Hematopoietic multipotent progenitor cell treated with erythropoietin and hydrocortisone succinate and interleukin-3 and kit ligand, for 15 days (in vitro differentiated cells): ENCODE data around the gene LAS1L.
"Not testable (repeated sequence)": the region's sequence is repeated elsewhere in the genome, so short reads cannot be mapped to it uniquely, and the experiment has no call there.

Experiments
- DNase-seq: peaks from one replicate; pipeline ENCODE4 v3.0.0-alpha.2; 2015; ENCODE audit warnings: low spot score

LAS1L gene

DNA sequence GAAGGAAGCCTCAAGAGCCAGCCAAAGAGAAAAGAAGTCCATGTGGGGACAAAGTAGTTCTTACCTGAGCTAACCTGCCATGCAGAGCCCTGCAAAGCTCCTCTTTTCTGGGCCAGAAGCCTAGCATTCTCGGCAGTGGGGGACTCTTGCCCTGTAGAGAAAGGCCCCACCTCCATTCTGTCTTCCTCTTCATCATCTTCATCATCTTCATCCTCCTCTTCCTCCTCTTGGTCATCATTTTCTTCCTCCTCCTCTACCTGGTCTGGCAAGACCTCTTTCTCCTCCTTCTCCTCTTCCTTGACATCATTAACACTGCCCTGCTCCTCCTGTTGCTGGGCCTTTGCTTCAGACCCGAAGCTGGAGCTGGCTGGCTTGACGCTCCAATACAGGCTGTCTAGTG is 16.7 kb downstream of the LAS1L start:
- no peak for DNase-seq

DNA sequence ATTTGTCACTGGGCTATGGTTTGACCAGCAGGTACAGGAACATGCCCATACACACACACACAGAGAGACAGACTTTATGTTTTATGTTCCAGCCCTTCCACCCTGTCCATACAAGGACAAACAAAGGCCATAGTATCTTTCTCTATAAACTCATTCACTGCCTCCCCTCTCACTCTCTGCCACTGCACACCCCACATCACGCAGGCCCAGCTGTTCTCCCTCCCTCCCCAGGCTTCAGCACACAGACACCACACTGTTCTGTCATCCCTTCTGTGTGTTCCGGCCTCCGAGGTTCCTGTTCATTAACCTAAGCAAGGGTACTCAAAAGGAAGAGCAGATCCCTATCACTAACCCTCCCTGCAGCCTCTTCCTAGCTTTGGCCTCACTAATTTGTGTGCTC is 17.8 kb downstream of the LAS1L start:
- no peak for DNase-seq

DNA sequence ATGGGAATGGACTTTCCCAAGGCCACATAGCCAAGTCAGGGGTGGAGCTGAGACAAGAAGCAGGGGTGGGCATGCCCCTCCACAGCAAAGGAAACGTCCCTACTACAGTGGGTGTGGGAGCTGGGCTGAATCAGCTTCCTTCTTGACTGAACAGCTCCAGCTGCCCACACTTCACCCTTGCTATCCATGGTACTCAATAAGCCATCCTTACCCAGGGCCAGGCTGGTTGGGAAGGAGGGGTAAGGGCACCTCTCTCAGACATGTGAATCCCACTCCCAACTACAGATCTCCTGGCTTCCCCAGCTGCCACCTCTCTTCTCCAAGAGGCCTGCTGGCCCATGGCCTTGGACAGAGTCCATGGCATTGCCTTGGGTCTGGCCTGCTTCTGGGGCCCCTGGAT is 21.0 kb downstream of the LAS1L start:
- DNase-seq = no peak

DNA sequence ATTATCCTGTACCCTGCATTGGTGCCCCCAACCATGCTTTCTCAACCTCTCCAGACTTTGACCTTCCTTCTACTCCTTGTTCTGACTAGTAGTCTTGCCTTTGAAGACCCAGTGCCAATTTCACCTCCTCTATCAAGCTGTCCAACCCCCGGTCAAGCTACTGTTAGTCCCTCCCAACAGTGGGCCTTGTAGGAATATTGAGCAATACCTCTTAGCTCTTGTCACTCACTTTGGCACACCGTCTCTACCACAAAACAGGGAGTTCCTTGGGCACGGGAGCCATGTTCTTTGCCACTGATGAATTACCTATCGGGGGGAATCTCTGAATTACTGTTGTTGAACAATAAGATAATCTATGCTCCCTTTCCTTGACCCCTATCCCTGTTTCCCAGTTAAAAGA is 25.2 kb downstream of the LAS1L start:
- no peak for DNase-seq

DNA sequence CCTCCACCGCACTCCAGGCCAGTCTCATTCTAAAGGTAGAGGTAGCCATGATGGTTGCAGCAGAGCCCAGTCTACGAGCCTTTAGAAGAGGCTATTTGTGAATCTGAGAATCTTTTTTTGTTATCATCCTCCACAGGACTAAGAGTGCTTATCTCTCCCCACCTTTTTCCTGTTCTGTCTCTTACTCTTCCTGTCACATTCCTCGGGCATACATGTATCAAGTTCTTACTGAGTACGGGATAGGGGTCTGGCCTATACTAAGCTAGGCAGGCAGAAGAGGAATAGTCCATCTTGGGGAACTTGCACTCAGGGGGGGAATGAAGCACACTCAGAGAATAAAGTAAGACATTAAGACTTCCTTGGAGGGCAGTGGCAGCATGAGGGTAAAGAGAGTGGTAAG is 25.7 kb downstream of the LAS1L start:
- no peak for DNase-seq

DNA sequence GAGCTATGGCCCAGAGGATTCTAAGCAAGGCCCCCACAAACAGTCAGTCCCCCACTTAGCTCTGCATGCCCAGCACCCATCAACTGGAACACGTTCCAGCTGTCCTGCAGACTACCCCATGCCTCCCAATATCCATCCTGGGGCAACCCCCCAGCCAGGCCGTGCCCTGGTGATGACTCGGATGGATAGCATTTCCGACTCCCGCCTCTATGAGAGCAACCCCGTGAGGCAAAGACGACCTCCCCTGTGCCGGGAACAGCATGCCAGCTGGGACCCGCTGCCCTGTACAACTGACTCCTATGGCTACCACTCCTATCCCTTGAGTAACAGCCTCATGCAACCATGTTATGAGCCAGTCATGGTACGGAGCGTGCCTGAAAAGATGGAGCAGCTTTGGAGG is 32.0 kb downstream of the LAS1L start:
- DNase-seq = no peak

DNA sequence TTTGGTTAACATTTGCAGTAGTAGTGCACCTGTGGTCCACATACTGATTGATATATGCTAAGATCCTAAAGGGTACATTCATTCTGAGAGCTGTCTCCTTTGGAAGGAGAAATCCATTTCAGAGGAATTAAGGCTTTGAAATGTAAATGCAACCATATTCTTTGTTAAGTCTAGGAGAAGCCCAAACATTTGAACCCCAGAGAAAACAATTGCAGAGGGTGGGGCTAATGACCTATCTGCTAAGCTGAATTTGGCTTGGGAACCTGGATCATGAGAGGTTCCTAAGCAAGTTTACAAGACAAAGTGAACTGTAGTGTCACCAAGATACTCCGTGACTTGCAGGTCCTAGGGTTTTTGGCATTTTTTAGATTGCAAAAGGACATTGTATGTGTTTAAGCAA is 41.2 kb downstream of the LAS1L start:
- no peak for DNase-seq

DNA sequence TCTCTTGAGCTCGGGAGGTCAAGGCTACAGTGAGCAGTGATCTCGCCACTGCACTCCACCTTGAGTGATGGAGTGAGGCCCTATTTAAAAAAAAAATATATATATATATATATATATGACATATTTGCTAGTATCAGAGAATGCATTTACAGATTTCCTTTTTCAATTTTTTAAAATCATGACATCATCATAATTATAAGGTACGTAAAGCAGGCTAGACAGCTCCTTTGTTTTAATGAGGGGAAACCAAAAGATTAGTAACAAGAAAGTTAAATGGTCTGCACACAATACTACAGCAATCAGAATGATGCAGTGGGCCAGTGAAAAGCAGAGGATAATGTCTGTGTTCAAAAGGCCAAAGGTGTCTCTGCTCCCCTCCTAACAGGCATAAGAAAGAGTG is 43.0 kb downstream of the LAS1L start:
- no peak for DNase-seq

DNA sequence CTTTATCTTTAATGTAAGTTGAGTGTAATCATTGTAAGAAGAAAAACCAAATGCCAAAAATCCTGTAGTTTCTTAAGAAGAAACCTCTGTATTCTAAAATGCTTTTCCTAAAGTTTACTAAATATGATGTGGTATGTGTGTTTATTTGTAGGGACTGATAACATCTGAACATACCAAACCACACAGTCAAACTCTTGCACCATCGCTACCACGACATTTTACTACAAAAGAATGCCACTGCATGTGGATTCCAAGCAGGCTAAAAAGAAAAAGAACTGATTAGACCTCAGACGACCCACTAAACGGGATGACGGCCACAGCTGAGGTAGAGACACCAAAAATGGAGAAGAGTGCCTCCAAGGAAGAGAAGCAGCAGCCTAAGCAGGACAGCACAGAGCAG is 46.1 kb downstream of the LAS1L start:
- DNase-seq = no peak

DNA sequence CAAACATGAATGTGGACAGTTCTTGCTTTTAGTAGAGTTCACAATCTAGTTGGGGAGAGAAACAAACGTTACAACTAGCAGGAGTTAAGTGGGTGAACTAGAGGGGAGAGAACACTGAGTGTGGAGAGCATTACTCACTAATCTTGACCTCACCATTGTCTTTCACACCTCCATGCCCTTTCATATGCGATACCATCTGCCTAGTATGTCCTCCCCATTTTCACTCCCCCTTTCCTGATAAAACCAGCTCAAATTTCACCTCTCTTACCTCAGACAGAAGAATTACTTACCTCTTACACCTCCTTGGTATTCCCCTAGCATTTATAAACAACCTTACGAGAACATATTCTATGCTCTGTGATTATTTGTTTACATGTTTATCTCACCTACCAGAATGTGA is 53.6 kb downstream of the LAS1L start:
- no peak for DNase-seq

DNA sequence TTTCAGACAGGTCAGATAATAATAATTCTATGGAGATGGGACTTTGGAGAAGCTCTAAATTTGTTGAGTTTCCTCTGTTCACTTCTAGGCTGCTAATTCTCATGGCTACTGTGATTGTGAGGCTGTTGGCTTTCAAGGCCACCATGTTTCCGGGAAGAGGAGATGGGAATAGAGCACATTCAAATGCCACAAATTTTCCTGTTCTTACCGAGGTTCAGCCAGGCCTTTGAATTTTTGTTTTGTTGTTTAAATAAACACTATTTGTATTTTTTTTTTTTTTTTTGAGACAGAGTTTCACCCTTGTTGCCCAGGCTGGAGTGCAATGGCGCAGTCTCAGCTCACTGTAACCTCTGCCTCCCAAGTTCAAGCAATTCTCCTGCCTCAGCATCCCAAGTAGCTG is 55.5 kb downstream of the LAS1L start:
- DNase-seq = not testable (repeated sequence)

GRCh38 chrX:65476564-65476963 is 58.0 kb downstream of the LAS1L start:
- DNase-seq = no peak

GRCh38 chrX:65463550-65463949 is 71.0 kb downstream of the LAS1L start:
- DNase-seq = no peak
